ENCODE data around the gene EGLN2.

EGLN2 gene

GRCh38 chr19:40755248-40755624 lies 43.8 kb upstream of the EGLN2 start:
- CTCF ChIA-PET = interaction anchor here (0.7 to 2.1 kb wide), 6 partner anchors 11 to 188 kb away, joined by 3 to 8 read pairs (median 6); no protein-coding TSS in a partner anchor
- POLR2A ChIA-PET = interaction anchor here (0.5 to 7.3 kb wide), 8 partner anchors 12 to 428 kb away, joined by 3 to 180 read pairs (median 6); partner anchors contain the start of gene RAB4B
- no peak overlapping the region for H3K4me3 ChIP-seq (ENCODE audit: low read depth, low read length)
- peaks cover 28% of the 10 kb centered on the region for H3K4me1 ChIP-seq (ENCODE audit: control insufficient read depth, insufficient read depth, low read length)
- no peaks in the 10 kb centered on the region for H3K9me3 ChIP-seq (ENCODE audit: control insufficient read depth, insufficient read depth, low read depth, low read length)
- H3K27ac ChIP-seq (ENCODE audit: extremely low read depth, low read depth, low read length) = peak overlapping the region; percentile 62
- H3K36me3 ChIP-seq (ENCODE audit: control insufficient read depth in 2 of 2, insufficient read depth in 1 of 2, low read length in 2 of 2) = peaks cover 62 to 83% of the 10 kb centered on the region in 2 experiments
- TF ChIP-seq ZNF510 (tag by site-specific recombination; IDR thresholded peaks at IDR 0.05; ENCODE audit: insufficient replicate concordance) = no peak
- no peak for TF ChIP-seq ZNF221 (tag by site-specific recombination; IDR thresholded peaks at IDR 0.05; ENCODE audit: borderline replicate concordance)
- no peak for TF ChIP-seq ZNF223 (tag by site-specific recombination; IDR thresholded peaks at IDR 0.05)
- TF ChIP-seq, protein P1, sequence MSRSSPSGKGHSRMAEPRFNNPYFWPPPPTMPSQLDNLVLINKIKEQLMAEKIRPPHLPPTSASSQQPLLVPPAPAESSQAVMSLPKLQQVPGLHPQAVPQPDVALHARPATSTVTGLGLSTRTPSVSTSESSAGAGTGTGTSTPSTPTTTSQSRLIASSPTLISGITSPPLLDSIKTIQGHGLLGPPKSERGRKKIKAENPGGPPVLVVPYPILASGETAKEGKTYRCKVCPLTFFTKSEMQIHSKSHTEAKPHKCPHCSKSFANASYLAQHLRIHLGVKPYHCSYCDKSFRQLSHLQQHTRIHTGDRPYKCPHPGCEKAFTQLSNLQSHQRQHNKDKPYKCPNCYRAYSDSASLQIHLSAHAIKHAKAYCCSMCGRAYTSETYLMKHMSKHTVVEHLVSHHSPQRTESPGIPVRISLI (tag by site-specific recombination; IDR thresholded peaks at IDR 0.05) = peak; percentile 37; the same call in 1 of the 2 replicates
- TF ChIP-seq ZNF529 (tag by site-specific recombination; IDR thresholded peaks at IDR 0.05; ENCODE audit: insufficient replicate concordance) = no peak

DNA sequence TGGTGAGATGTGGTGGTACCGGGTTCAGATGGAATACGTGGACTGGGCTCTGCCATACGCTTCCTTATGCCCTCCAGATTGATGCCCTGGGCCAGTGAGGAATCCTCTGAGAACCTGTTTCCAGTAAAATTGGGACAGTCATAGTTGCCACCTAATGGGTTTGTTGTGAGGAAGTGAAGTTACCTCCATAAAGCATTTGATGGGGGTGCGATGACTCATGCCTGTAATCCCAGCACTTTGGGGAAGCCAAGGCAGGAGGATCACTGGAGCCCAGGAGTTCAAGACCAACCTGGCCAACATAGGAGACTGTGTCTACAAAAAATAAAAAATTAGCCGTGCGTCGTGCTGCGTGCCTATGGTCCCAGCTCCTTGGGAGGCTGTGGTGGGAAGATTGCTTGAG lies 43.2 kb upstream of the EGLN2 start:
- H3K27ac ChIP-seq (ENCODE audit: extremely low read depth, low read depth, low read length) = peak overlapping the region; percentile 57
- H3K36me3 ChIP-seq (ENCODE audit: control insufficient read depth in 2 of 2, insufficient read depth in 1 of 2, low read length in 2 of 2) = peaks cover 67 to 89% of the 10 kb centered on the region in 2 experiments
- ChIA-PET CTCF (interaction anchor here (0.6 to 1.9 kb wide), 6 partner anchors 52 to 1904 kb away, joined by 3 to 7 read pairs (median 4); no protein-coding TSS in a partner anchor), POLR2A (interaction anchor here (0.5 to 7.3 kb wide), 5 partner anchors 22 to 429 kb away, joined by 3 to 180 read pairs (median 4); partner anchors contain the start of gene RAB4B)
- H3K4me1 ChIP-seq (ENCODE audit: control insufficient read depth, insufficient read depth, low read length) = peaks cover 28% of the 10 kb centered on the region
- no peak overlapping the region for H3K4me3 ChIP-seq (ENCODE audit: low read depth, low read length)
- TF ChIP-seq ZNF701 (tag by site-specific recombination; IDR thresholded peaks at IDR 0.05) (no peak), GLIS1 (tag by site-specific recombination; IDR thresholded peaks at IDR 0.05) (peak; percentile 70), ZNF416 (tag by site-specific recombination; IDR thresholded peaks at IDR 0.05) (no peak), GLIS2 (tag by site-specific recombination; IDR thresholded peaks at IDR 0.05) (no peak; the same call in 1 of the 2 replicates), HOXD13 (CRISPR knock-in tag; IDR thresholded peaks at IDR 0.05; ENCODE audit: borderline replicate concordance) (no peak)
- TF ChIP-seq, protein P2, sequence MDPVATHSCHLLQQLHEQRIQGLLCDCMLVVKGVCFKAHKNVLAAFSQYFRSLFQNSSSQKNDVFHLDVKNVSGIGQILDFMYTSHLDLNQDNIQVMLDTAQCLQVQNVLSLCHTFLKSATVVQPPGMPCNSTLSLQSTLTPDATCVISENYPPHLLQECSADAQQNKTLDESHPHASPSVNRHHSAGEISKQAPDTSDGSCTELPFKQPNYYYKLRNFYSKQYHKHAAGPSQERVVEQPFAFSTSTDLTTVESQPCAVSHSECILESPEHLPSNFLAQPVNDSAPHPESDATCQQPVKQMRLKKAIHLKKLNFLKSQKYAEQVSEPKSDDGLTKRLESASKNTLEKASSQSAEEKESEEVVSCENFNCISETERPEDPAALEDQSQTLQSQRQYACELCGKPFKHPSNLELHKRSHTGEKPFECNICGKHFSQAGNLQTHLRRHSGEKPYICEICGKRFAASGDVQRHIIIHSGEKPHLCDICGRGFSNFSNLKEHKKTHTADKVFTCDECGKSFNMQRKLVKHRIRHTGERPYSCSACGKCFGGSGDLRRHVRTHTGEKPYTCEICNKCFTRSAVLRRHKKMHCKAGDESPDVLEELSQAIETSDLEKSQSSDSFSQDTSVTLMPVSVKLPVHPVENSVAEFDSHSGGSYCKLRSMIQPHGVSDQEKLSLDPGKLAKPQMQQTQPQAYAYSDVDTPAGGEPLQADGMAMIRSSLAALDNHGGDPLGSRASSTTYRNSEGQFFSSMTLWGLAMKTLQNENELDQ (tag by site-specific recombination; IDR thresholded peaks at IDR 0.05; ENCODE audit: low read depth) = no peak
- TF ChIP-seq, protein P3, sequence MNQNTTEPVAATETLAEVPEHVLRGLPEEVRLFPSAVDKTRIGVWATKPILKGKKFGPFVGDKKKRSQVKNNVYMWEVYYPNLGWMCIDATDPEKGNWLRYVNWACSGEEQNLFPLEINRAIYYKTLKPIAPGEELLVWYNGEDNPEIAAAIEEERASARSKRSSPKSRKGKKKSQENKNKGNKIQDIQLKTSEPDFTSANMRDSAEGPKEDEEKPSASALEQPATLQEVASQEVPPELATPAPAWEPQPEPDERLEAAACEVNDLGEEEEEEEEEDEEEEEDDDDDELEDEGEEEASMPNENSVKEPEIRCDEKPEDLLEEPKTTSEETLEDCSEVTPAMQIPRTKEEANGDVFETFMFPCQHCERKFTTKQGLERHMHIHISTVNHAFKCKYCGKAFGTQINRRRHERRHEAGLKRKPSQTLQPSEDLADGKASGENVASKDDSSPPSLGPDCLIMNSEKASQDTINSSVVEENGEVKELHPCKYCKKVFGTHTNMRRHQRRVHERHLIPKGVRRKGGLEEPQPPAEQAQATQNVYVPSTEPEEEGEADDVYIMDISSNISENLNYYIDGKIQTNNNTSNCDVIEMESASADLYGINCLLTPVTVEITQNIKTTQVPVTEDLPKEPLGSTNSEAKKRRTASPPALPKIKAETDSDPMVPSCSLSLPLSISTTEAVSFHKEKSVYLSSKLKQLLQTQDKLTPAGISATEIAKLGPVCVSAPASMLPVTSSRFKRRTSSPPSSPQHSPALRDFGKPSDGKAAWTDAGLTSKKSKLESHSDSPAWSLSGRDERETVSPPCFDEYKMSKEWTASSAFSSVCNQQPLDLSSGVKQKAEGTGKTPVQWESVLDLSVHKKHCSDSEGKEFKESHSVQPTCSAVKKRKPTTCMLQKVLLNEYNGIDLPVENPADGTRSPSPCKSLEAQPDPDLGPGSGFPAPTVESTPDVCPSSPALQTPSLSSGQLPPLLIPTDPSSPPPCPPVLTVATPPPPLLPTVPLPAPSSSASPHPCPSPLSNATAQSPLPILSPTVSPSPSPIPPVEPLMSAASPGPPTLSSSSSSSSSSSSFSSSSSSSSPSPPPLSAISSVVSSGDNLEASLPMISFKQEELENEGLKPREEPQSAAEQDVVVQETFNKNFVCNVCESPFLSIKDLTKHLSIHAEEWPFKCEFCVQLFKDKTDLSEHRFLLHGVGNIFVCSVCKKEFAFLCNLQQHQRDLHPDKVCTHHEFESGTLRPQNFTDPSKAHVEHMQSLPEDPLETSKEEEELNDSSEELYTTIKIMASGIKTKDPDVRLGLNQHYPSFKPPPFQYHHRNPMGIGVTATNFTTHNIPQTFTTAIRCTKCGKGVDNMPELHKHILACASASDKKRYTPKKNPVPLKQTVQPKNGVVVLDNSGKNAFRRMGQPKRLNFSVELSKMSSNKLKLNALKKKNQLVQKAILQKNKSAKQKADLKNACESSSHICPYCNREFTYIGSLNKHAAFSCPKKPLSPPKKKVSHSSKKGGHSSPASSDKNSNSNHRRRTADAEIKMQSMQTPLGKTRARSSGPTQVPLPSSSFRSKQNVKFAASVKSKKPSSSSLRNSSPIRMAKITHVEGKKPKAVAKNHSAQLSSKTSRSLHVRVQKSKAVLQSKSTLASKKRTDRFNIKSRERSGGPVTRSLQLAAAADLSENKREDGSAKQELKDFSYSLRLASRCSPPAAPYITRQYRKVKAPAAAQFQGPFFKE (tag by site-specific recombination; IDR thresholded peaks at IDR 0.05; ENCODE audit: borderline replicate concordance) = no peak
- no peaks in the 10 kb centered on the region for H3K9me3 ChIP-seq (ENCODE audit: control insufficient read depth, insufficient read depth, low read depth, low read length)
